ENCODE data around the gene RNLS. TPM values are rescaled to one million over a fixed set of nuclear protein-coding genes. Genes with fewer than 3 reads are reported as not detected.

RNLS gene
- total and polyA plus RNA-seq, 5 donors: 11.1 to 20.8 (median 16.2) TPM

DNA sequence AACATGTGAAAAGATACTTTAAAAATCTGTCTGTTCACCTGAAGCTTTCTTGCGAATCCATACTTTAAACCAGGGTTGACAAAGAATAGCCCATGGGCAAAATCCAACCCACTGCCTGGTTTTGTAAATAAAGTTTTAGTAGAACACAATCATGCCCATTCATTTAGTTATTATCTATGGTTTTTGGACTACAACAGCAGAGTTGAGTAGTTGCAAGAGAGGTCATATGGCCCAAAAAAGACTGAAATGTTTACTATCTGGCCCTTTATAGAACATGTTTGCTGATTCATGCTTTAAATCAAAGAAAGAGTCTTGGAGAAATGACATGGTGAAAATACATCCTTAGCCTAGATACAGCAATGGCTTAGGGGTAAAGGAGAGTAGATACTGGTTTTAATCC, 356.2 kb downstream of the RNLS start:
- 82% methylated on average over 1 of the region's 1 CpG for WGBS
- intact Hi-C loops (cut with DNase I): loop anchor here in 2 of 4 donors (5.0 kb wide), 2 partner anchors 365 to 420 kb away; partner anchors contain the start of genes KLLN (in 1 of the 2) and PTEN (in 1 of the 2)
- DNase-seq: no peak
- Histone ChIP-seq H3K27ac (ENCODE audit: low read length) (no peak overlapping the region), H3K9me3 (ENCODE audit: control insufficient read depth, low read length) (no peaks in the 10 kb centered on the region), H3K4me1 (ENCODE audit: control insufficient read depth, insufficient read depth, low read length) (peaks cover 9% of the 10 kb centered on the region), H3K27me3 (ENCODE audit: control insufficient read depth, insufficient read depth) (no peaks in the 10 kb centered on the region), H3K4me3 (ENCODE audit: low read length) (no peak overlapping the region)
- ATAC-seq: no peak

DNA sequence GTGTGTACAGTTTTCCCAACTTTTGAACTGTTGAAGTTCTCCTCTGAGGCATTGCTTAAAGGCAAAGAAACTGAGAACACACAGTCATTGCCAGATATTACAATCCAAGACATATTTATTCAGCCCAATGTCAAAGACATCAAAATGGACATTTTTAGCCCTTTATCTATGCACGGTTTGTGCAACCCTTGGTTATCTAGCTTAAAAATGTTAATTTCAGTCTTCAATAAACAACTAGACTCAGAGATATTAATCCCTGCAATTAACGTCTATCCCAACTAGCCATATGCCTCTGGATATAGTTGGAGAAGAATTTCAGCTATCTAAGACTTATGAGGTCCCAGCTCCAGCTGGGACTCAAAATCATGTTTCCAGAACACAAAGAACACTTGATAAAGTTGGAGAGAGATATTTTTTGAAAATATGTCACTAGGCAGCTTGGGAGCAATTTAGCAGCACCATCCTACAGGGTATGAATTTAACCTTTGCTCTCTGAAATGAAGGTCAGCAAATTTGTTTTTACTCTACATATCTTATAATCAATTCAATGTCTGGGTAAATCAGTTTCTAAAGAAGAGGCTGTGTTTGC, 357.0 kb downstream of the RNLS start:
- DNase-seq: no peak
- Histone ChIP-seq H3K4me1 (ENCODE audit: control insufficient read depth, insufficient read depth, low read length) (peaks cover 4% of the 10 kb centered on the region), H3K27me3 (ENCODE audit: control insufficient read depth, insufficient read depth) (no peaks in the 10 kb centered on the region), H3K9me3 (ENCODE audit: control insufficient read depth, low read length) (no peaks in the 10 kb centered on the region), H3K27ac (ENCODE audit: low read length) (no peak overlapping the region), H3K4me3 (ENCODE audit: low read length) (no peak overlapping the region)
- 22% methylated on average over 2 of the region's 2 CpGs for WGBS
- intact Hi-C loops (cut with DNase I): loop anchor here in 2 of 4 donors (5.0 kb wide), 2 partner anchors 364 to 419 kb away; partner anchors contain the start of genes KLLN (in 1 of the 2) and PTEN (in 1 of the 2)
- ATAC-seq: peak; percentile 36 to 81

Other genes starting within 250 kb of the RNLS start
- under 1 TPM in 3 of 4 donors, not detected in 1; 0.06 to 0.14 (median 0.11) TPM for gene LIPJ, start 3.4 kb upstream of the RNLS start, total RNA-seq
- 0.02 TPM for gene LIPJ, start 3.4 kb upstream of the RNLS start, polyA plus RNA-seq
- not detected for gene LIPF, start 81.1 kb upstream of the RNLS start, total RNA-seq
- gene LIPF, start 81.1 kb upstream of the RNLS start, polyA plus RNA-seq: 0.57 TPM
- not detected for gene LIPK, start 122.9 kb upstream of the RNLS start, total RNA-seq
- not detected for gene LIPK, start 122.9 kb upstream of the RNLS start, polyA plus RNA-seq
- under 1 TPM in 1 of 4 donors, not detected in 3; 0.26 TPM for gene LIPN, start 176.7 kb upstream of the RNLS start, total RNA-seq
- not detected for gene LIPN, start 176.7 kb upstream of the RNLS start, polyA plus RNA-seq
- not detected for gene LIPM, start 219.4 kb upstream of the RNLS start, total RNA-seq
- gene LIPM, start 219.4 kb upstream of the RNLS start, polyA plus RNA-seq: not detected